GM12891 (cell line): ENCODE data around the gene TMEM121B.

Source experiments
- POLR2A ChIP-seq: IDR thresholded peaks from 2 replicates; pipeline ENCODE4 v1.6.1; 2011; ENCODE audit warnings: low read depth, low read length, control low read depth
- POLR2AphosphoS5 ChIP-seq: IDR thresholded peaks from 2 replicates; pipeline ENCODE4 v1.6.1; 2011; ENCODE audit warnings: low read depth, low read length, control low read depth
- SPI1 ChIP-seq: IDR thresholded peaks from 2 replicates; pipeline ENCODE4 v1.6.1; 2011; ENCODE audit warnings: low read depth, low read length, control low read depth

DNA sequence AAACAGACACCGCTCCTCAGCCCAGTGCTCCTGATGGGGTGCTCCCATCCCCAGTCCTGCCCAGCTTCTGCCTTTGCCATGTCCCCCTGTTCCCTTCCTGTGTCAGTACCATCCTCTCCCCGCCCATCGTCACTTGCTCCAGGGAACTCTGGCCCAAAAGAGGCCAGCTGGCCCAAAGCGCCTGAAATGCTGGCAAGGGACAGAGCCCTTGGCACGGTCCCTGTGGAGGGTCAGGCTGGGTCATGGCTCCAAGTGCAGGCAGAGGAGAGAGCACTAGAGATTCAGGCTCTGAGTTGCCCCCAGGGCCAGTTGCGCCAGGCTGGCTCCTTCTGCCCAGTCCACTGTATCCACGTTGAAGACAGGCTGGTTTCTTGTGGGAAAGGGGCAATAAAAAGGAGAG, 46.3 kb upstream of the TMEM121B start:
- no peak for TF ChIP-seq POLR2A
- no peak for TF ChIP-seq POLR2AphosphoS5
- no peak for TF ChIP-seq SPI1
